ENCODE results near the gene CDH6. TPM values are rescaled to one million over a fixed set of nuclear protein-coding genes. Genes with fewer than 3 reads are reported as not detected.
A peak's percentile ranks its signal among the peaks of the same experiment; 100 is the strongest.

Gene CDH6
- total and polyA plus RNA-seq, 2 of the 4 experiments (the other 2 are of a cell fraction): 72.2 to 232 TPM

DNA sequence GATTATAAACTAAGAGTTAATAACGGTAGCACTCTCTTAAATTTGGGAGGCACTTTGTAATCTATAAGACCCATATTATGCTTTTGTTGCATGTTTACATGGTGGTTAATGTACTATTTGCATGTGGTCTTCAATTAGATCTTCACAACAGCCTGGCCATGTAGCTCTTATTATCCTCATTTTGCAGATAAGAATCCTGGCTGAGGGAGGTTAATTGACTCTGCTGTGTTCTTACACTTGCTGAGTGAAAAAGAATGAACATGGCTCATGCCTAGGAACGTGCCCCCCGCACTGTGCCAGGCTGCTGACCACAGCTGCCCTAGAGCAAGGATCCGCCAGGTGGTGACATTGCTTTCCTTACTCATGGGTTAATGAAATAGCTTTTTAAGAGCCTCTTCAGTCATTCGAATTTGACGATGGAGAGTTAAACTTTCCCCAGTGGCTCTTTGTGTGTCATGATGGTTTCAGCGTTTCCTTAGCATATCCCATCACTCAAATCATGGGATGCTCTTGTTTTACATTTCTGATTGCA, 97.9 kb downstream of the CDH6 start:
- Histone ChIP-seq H4K8ac (ENCODE audit: low read depth in 2 of 2, low read length in 2 of 2) (0 out of 4 replicates have a peak overlapping the region, but pooled peaks of 1 of the 2 experiments have one; percentile 21), H2BK120ac (ENCODE audit: low read depth, low read length) (no peak overlapping the region), H4K20me1 (ENCODE audit: insufficient read depth, low read length) (no peaks in the 10 kb centered on the region), H4K5ac (ENCODE audit: low read depth, low read length) (no peak overlapping the region), H3K9ac (ENCODE audit: low read depth, low read length) (no peak overlapping the region), H2BK15ac (ENCODE audit: low read depth, low read length) (no peak overlapping the region), H3K23ac (ENCODE audit: low read depth, low read length) (no peak overlapping the region), H3K4me1 (ENCODE audit: control insufficient read depth, insufficient read depth, low read length) (peaks cover 1% of the 10 kb centered on the region; the same call in 1 of the 2 replicates), H2BK20ac (ENCODE audit: low read depth, low read length) (no peak overlapping the region), H3K27me3 (ENCODE audit: control insufficient read depth, insufficient read depth, low read length) (no peaks in the 10 kb centered on the region), H2BK5ac (ENCODE audit: low read depth, low read length, poor library complexity, severe bottlenecking) (no peak overlapping the region), H3K9me3 (ENCODE audit: control insufficient read depth, insufficient read depth, low read length) (no peaks in the 10 kb centered on the region), H2AK5ac (ENCODE audit: low read depth, low read length) (no peak overlapping the region), H2AFZ (replicated peaks; ENCODE audit: low read length, poor library complexity) (no peak overlapping the region), H2AK9ac (replicated peaks; ENCODE audit: low read depth, low read length, poor library complexity) (no peak overlapping the region), H3K4me2 (ENCODE audit: low read depth, low read length) (no peak overlapping the region), H3K27ac (ENCODE audit: insufficient read depth, low read length) (no peak overlapping the region), H3K36me3 (ENCODE audit: control insufficient read depth, insufficient read depth, low read length) (peaks cover 4% of the 10 kb centered on the region; the same call in 1 of the 2 replicates), H3K4me3 (ENCODE audit: insufficient read depth, low read depth, low read length) (no peak overlapping the region), H3K18ac (ENCODE audit: low read depth, low read length) (no peak overlapping the region), H3K9me1 (ENCODE audit: insufficient read depth, low read length) (peaks cover 7% of the 10 kb centered on the region; the same call in 1 of the 2 replicates), H3K56ac (ENCODE audit: extremely low read depth, insufficient read depth, low read length) (no peak overlapping the region), H3K79me1 (ENCODE audit: low read depth in 1 of 2, low read length in 2 of 2) (peaks cover 8 to 25% of the 10 kb centered on the region in 2 experiments), H3K4ac (ENCODE audit: low read depth, low read length) (no peak overlapping the region), H3K14ac (replicated peaks; ENCODE audit: low read depth, low read length) (no peak overlapping the region), H4K91ac (ENCODE audit: insufficient read depth, low read depth, low read length) (no peak overlapping the region)
- no peak for TF ChIP-seq MAZ (IDR thresholded peaks at IDR 0.05; ENCODE audit: borderline replicate concordance, low read depth, low read length)
- TF ChIP-seq, protein P1, sequence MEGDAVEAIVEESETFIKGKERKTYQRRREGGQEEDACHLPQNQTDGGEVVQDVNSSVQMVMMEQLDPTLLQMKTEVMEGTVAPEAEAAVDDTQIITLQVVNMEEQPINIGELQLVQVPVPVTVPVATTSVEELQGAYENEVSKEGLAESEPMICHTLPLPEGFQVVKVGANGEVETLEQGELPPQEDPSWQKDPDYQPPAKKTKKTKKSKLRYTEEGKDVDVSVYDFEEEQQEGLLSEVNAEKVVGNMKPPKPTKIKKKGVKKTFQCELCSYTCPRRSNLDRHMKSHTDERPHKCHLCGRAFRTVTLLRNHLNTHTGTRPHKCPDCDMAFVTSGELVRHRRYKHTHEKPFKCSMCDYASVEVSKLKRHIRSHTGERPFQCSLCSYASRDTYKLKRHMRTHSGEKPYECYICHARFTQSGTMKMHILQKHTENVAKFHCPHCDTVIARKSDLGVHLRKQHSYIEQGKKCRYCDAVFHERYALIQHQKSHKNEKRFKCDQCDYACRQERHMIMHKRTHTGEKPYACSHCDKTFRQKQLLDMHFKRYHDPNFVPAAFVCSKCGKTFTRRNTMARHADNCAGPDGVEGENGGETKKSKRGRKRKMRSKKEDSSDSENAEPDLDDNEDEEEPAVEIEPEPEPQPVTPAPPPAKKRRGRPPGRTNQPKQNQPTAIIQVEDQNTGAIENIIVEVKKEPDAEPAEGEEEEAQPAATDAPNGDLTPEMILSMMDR (conservative IDR thresholded peaks at IDR 0.05; ENCODE audit: low read depth, low read length): no peak
- TF ChIP-seq CHD1 (IDR thresholded peaks at IDR 0.05; ENCODE audit: low read depth, low read length): no peak
- TF ChIP-seq FOS (IDR thresholded peaks at IDR 0.05; ENCODE audit: low read depth, low read length): no peak
- TF ChIP-seq BHLHE40 (IDR thresholded peaks at IDR 0.05; ENCODE audit: low read depth, low read length): no peak
- TF ChIP-seq POLR2A (IDR thresholded peaks at IDR 0.05; ENCODE audit: low read depth, low read length): no peak
- TF ChIP-seq NFE2L2 (IDR thresholded peaks at IDR 0.05; ENCODE audit: low read depth, low read length): no peak
- TF ChIP-seq SMC3 (IDR thresholded peaks at IDR 0.05; ENCODE audit: low read depth, low read length): no peak
- TF ChIP-seq CEBPB (IDR thresholded peaks at IDR 0.05; ENCODE audit: low read depth, low read length): no peak
- TF ChIP-seq RCOR1 (IDR thresholded peaks at IDR 0.05; ENCODE audit: insufficient replicate concordance, low read length): no peak
- TF ChIP-seq RFX5 (IDR thresholded peaks at IDR 0.05; ENCODE audit: low read depth, low read length): no peak
- TF ChIP-seq, protein P2, sequence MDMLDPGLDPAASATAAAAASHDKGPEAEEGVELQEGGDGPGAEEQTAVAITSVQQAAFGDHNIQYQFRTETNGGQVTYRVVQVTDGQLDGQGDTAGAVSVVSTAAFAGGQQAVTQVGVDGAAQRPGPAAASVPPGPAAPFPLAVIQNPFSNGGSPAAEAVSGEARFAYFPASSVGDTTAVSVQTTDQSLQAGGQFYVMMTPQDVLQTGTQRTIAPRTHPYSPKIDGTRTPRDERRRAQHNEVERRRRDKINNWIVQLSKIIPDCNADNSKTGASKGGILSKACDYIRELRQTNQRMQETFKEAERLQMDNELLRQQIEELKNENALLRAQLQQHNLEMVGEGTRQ (IDR thresholded peaks at IDR 0.05; ENCODE audit: low read depth, low read length): no peak
- no peak for TF ChIP-seq MXI1 (IDR thresholded peaks at IDR 0.05; ENCODE audit: borderline replicate concordance, low read depth, low read length)
- no peak for TF ChIP-seq MAFK (IDR thresholded peaks at IDR 0.05; ENCODE audit: low read depth, low read length)
- no peak for TF ChIP-seq RAD21 (IDR thresholded peaks at IDR 0.05; ENCODE audit: low read length)
- TF ChIP-seq, protein P3, sequence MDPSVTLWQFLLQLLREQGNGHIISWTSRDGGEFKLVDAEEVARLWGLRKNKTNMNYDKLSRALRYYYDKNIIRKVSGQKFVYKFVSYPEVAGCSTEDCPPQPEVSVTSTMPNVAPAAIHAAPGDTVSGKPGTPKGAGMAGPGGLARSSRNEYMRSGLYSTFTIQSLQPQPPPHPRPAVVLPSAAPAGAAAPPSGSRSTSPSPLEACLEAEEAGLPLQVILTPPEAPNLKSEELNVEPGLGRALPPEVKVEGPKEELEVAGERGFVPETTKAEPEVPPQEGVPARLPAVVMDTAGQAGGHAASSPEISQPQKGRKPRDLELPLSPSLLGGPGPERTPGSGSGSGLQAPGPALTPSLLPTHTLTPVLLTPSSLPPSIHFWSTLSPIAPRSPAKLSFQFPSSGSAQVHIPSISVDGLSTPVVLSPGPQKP (IDR thresholded peaks at IDR 0.05; ENCODE audit: borderline replicate concordance, low read depth, low read length): no peak
- ATAC-seq (ENCODE audit: low read depth): no peak
- intact Hi-C loops (cut with micrococcal nuclease) (no loop called here), dilution Hi-C loops (cut with HindIII; ENCODE audit: low sequenced_read_pairs, unreplicated experiment) (no loop called here), in situ Hi-C loops (cut with MboI; ENCODE audit: low sequenced_read_pairs) (no loop called here)
- no CpG with 5 or more reads among the region's 7 CpGs for WGBS, 2 experiments (ENCODE audit: extremely low coverage in 2 of 2, insufficient read length in 1 of 2)
- ChIA-PET POLR2A (ENCODE audit: unreplicated experiment) (no interaction called here), CTCF (interaction anchor here (0.5 kb wide), 1 partner anchor 117 kb away, joined by 3 read pairs; no protein-coding TSS in a partner anchor)
- BruUV-seq (replicated peaks): no TSS peak
- no peak for DNase-seq

Data from IMR-90 (cell line).